Stimulated activated CD8-positive, alpha-beta memory T cell treated with anti-CD3 and anti-CD28 coated beads, Interleukin-7, amount 100 ng/mL, for 24 hours (primary cell): ENCODE data around the gene DLG2.

Experiments
- DNase-seq: peaks from one replicate; pipeline ENCODE4 v3.0.0-alpha.2; 2020; ENCODE audit warnings: low read depth

DLG2 gene

DNA sequence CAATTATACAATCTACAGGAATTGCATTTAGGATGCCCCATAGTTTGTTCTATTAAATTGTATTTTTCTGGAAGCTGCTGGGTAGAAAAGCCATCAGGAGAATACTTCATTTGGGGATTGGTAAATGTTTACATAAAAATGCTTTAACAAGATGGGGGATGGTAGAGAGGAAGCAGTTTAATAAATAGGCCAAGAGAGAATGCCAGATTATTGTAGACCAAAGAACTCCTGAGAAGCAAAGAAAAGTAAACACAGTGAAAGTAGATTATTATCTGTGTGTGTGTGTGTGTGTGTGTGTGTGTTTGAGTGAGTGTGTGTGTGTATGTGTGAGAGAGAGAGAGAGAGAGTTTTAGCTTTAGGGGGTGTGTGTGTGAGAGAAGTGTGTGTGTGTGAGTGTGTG, 1520.6 kb downstream of the DLG2 start:
- no peak for DNase-seq

DNA sequence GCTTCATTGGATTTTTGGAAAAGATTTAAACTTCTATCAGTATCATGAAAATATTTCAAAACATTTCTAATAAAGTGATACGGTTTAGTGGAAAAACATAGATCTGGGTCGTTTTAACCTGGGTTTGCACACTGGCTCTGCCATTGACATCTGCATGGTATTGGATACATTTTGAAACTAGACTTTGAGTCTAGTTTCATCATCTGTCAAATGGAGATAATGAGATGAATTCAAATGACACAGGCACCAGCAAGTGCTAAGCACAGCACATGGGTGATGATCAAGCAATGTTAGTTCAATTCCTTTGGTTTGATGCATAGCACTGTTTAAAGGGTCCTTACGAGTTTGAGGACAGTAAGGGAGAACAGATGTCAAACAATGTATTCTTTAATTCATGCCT, 1522.0 kb downstream of the DLG2 start:
- no peak for DNase-seq

- DNase-seq = no peak
Measured at GRCh38 chr11:84103096-84103495, 1524.0 kb downstream of the DLG2 start.

DNA sequence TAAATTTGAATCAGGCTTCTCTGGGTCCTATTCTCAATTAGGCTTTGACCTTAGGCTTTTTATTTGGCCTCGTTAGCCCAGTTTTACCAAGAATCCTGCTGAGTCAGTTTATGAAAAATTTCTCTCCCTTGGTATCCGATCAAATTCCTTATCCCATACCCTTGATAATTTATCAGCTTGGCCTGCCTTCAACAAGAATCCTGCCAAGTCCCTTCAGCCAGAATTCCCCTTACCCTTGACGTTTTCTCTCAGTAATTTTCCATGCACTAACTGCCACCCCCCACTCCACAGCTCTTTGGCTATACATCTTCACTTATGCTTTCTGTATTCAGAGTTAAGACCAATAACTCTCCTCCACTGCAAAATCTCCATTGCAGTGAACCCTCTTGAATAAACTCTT, 1530.0 kb downstream of the DLG2 start:
- DNase-seq = no peak

DNA sequence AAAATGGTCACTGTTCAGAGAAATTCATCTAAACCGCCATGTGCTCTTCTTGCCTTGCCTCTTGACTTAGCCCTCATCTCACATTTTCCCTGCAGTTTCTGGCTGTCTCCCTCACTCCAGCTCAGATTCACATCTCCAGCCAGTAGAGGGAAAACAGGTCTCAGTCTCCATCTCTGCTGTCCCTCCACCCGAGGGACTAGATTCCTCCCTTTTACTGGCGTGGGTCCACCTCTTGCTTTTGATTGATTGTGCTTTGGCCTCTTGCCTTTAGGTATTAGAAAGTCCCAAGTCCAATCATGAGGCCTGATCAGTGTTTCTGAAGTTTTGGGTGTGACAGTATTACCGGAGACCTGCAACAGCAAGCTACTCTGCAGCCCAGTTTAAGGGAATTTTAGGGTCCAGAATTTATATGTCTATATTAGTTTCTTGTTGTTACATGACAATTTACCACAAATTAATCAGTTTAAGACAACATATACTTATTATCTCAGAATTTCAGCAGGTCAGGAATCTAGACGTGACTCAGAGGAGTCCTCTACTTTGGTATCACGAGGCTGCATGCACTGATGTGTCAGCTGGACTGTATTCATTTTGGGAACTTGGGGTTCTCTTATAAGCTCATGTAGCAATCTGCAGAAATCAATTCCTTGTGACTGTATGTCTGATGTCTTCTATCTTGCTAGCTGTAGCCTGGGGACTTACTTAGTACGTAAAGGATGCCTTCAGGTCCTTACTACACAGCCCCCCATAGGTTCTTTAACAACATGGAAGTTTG, 1535.7 kb downstream of the DLG2 start:
- no peak for DNase-seq

DNA sequence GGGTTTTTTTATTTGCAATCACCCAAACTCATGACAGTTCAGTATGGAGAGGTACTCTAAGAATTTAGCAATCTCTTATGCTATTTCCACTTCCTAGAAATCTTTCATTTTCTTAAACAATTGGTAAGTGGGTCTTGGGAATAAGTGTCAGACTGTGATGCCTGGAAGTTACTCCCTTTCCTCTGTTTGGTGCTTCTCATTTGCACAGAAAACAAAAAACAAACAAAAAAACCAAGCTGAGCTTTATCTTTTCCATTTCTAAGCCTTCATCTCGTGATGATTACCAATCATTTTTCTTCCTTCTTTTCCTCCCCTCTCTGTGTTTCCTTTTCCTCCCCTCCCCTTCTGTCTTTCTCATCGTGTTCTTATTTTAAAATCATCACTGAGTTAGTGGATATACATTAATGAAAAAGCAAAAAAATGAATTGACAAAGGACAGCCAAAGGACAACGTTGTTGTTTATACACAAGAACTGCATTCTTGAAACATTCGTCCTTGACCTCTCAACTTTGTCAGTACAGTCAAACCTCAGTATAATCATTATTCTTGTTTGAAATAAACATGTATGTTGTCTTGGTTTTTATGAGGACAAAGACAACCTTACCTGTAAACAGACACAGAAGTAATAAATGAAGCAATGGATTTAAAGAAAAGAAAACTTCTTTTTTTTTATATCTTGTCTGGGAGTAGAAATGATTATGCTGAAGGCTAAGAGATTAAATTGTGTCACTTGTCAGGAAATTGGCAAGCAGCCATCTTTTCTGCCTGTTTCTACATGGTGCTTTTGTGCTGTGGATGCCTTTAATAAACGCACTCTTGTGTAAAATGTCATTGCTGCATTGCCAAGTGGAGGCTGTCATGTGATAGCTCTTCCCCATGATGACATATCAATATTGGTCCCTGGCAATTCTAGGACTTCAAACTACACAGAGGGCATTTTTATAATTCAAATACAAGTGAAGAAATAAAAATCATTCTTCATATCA, 1537.8 kb downstream of the DLG2 start:
- DNase-seq = no peak

- DNase-seq = no peak
Measured at GRCh38 chr11:84071851-84072250, 1555.3 kb downstream of the DLG2 start.

DNA sequence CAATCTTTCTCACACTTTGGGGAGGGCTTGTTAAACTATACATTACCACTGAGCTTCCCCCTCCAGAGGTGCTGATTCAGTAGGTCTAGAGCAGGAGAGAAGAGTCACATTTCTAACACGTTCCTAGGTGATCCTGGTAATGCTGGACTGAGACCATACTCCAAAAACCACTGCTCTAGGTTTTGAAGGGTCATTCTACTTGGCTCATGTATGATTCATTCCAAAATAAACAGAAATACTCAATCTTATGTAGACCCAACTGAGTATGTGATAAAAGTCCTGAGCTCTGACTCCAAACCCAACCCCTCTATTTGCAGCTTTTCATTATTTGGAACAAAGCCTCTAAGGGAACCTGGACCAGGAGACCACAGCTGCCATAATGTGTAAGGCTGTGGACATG, 1558.1 kb downstream of the DLG2 start:
- DNase-seq = no peak

DNA sequence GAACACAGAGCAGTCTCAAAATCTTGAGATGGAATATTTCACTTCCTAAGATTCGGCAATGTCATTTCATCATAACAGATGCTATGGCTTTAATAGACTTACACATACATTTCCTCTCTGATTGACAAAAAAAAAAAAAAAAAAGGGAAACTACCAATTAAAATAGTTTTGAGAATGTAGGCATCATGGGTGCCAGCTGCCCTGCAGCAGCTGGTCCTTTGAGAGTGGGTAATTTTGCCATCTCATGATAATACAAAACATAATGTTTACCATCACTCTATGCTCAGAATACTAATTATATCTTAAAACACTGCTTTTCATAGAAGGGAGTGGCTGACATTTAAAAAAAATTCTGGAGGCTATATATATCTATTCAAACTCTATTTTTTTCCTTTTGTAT, 1565.4 kb downstream of the DLG2 start:
- no peak for DNase-seq

DNA sequence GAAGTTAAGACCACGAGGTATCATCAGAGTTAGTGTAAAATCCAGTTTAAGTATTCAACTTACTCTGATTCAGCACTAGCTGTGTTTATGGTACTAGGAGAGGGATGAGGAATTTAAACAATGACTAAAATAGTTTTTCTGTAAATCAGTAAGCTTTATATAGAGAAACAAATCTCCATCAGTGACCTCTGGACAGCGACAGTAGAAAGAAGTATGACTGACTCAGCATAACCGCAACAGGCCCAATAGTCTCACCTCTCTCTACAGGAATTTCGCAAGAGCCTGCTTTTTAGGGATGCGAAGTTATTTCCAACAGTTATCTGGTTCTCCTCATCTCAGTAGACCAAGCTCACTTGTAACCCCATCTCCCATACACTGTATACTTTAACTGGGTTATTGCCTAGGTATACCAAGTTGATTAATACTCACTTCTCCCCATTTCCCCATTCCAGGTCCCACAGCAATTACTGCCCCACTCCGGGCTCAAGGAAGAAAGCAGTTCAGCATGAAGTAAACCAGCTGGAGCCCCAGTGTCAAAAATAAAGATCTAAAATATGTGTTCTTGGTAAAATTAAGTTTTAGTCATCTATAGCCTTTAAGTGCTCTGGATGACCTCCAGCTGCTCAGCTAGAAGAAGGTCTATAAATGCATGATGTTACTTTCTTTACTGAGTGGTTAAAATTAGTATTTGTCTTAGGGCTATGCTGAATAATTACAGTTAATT, 1570.3 kb downstream of the DLG2 start:
- DNase-seq = no peak

- no peak for DNase-seq
Measured at GRCh38 chr11:84045146-84045545, 1582.0 kb downstream of the DLG2 start.

DNA sequence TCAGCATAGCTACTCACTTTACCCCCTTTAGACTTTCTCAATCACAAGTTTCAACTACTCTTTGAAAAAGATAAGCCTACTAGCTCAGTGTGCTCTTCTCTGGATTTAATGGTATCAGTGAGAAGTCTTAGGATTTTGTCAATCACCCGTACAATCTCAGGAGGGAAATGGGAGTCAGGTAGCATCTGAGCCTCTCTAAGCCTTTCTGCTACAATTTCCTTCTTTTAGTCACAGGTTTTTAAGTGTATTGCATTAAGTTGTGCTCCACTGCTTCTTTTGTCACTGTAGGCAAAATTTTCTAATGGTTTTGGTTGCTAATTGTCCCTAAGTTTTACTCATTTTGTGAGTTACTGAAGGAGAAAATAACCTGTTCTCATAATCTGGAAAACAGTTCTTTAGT, 1582.4 kb downstream of the DLG2 start:
- DNase-seq = no peak

- DNase-seq = no peak
Measured at GRCh38 chr11:84036664-84037194, 1590.4 kb downstream of the DLG2 start.

DNA sequence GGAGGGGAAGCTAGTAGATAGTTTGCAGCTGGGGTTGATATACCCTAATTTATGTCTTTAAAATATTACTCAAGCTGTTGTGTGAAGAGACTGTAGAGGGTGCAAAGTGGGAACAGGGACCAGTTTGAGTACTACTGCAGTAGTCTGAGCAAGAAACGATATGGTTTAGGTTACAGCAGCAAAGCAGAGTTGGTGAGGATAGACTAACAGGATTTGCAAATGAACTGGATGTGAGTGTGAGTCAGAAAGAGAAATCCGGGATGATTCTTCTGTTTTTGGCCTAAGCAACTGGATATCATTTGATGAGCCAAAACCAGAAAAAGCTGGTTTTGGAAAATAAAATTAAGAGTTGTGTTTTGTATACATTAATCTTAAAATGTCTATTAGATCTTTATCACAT, 1591.5 kb downstream of the DLG2 start:
- no peak for DNase-seq

DNA sequence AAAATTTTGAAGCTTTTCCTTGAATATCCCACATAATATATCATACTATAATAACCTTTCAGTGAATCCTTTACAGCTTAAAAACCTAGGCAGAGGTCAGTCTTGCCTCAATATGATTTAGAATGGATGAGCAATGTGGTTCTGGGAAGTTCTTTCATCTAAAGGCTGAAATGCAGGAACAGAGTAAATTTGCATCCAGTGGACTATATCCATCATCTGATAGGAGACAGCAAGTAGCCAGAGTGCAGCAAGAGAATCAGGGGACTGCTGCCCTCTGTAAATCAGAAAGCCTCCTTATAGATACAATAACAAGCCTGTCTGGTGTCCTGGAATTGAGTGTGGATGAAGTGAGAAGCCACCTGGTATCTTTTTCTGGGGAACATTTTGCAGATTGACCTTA, 1592.7 kb downstream of the DLG2 start:
- DNase-seq = no peak

GRCh38 chr11:84024266-84024665, 1602.9 kb downstream of the DLG2 start:
- DNase-seq = no peak

DNA sequence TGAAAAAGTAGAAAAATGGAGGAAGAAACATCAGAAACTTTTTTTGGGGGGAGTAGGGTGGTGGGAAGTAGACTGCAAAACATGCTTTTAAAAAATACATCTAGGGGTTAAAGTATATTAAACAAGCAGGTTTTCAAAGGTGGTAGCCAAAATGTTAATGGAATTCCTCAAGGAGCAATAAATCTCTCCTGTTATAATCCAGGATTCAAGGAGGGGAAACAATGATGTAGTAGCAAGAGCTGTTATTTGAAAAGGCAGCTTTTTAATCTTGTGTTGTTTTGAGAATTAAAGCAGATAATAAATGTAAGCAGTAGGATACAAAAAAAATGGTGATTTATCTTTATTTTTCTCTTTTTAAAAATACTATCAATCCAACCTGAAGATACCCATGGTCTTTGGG, 1604.4 kb downstream of the DLG2 start:
- no peak for DNase-seq

- no peak for DNase-seq
Measured at GRCh38 chr11:84022201-84022600, 1604.9 kb downstream of the DLG2 start.

DNA sequence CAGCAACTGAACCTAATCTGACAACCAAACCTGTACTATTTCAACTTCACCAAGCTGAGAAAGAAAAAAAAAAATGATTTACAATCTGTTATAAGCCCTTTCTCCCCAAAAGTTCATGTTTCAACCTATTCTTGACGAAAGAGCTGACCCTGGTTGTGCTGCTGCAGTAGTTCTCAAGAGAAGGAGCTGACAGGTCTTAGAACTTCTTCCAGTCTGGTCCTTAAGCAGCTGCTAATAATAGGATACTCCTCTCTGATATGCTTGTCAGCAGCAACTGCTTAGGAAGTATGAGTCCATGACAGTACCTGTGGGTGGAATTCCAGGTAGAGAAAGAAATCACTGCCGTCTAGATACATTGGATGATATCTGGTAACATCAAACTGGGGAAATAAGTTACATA, 1605.9 kb downstream of the DLG2 start:
- no peak for DNase-seq

DNA sequence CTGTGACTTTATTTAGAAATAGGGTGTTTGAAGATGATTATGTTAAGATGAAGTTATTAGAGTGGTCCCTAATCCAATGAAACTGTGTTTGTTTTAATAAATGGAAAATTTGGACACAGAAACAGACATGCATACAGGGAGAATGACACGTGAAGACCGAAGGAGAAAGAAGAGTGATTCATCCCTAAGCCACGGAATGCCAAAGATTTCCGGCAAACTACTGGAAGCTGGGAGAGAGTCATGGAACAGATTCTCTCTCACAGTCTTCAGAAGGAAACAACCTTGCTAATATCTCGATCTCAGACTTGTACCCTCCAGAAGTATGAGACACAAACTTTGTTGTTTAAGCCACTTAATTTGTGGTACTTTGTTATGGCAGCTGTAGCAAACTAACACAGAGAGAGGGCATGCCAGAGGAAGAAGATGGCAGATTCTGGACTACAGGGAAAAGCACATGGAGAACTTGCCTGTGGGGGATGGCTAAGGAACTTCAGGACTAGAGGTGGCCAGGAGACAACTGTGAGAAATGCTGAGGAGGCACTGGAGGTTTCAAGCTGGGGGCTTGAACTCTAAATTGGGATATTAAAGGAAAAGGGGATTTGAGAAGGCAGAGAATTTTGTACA, 1607.5 kb downstream of the DLG2 start:
- no peak for DNase-seq

DNA sequence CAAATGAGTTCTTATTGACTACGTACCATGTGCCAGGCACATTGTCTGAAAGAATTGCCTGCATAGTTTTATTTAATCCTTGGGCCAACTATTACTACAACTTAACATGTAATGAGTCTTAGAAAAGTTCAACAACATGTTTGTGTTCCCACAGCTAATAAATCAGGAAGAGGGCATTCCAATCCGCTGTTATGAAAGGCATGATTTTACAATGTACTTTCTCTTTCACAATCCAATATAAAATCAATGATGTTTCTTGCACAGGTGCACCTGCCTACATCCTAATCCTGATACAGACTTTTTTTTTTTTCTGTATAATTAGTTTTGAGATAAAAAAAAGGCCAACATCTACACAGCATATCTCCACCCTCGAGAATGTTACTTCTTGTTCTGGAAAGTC, 1612.6 kb downstream of the DLG2 start:
- no peak for DNase-seq
